GM19372 (cell line): Measurements from ENCODE around the gene TOM1.

Experiments
- ATAC-seq: cut with Tn5 transposase; IDR thresholded peaks from one replicate; pipeline ENCODE4 v1.9.1; 2021; ENCODE audit warnings: mild to moderate bottlenecking, low read depth, moderate library complexity; ENCODE audit not compliant: unreplicated experiment

The TOM1 gene

GRCh38 chr22:35322126-35322525 is 22.4 kb downstream of the TOM1 start:
- no peak for ATAC-seq

- ATAC-seq: no peak
Measured at GRCh38 chr22:35322893-35323292, 23.2 kb downstream of the TOM1 start.

GRCh38 chr22:35323305-35323704 is 23.6 kb downstream of the TOM1 start:
- ATAC-seq: no peak

GRCh38 chr22:35324067-35324466 is 24.4 kb downstream of the TOM1 start:
- no peak for ATAC-seq

- no peak for ATAC-seq
Measured at GRCh38 chr22:35324762-35325161, 25.1 kb downstream of the TOM1 start.

- ATAC-seq: no peak
Measured at GRCh38 chr22:35325209-35325608, 25.5 kb downstream of the TOM1 start.

GRCh38 chr22:35326854-35327562 is 27.3 kb downstream of the TOM1 start:
- ATAC-seq: no peak

- no peak for ATAC-seq
Measured at GRCh38 chr22:35327690-35328471, 28.2 kb downstream of the TOM1 start.

GRCh38 chr22:35328472-35328885 is 28.8 kb downstream of the TOM1 start:
- no peak for ATAC-seq

- ATAC-seq: no peak
Measured at GRCh38 chr22:35329114-35329847, 29.6 kb downstream of the TOM1 start.

GRCh38 chr22:35330258-35330861 is 30.7 kb downstream of the TOM1 start:
- no peak for ATAC-seq

GRCh38 chr22:35332278-35332677 is 32.6 kb downstream of the TOM1 start:
- ATAC-seq: no peak

GRCh38 chr22:35333220-35333619 is 33.5 kb downstream of the TOM1 start:
- ATAC-seq: no peak

GRCh38 chr22:35334004-35334403 is 34.3 kb downstream of the TOM1 start:
- ATAC-seq: no peak

- ATAC-seq: no peak
Measured at GRCh38 chr22:35335468-35335867, 35.8 kb downstream of the TOM1 start.

GRCh38 chr22:35335936-35336781 is 36.5 kb downstream of the TOM1 start:
- ATAC-seq: no peak

GRCh38 chr22:35337932-35338331 is 38.2 kb downstream of the TOM1 start:
- ATAC-seq: no peak

GRCh38 chr22:35341090-35341874 is 41.6 kb downstream of the TOM1 start:
- no peak for ATAC-seq

- no peak for ATAC-seq
Measured at GRCh38 chr22:35342390-35342789, 42.7 kb downstream of the TOM1 start.
